Measurements from ENCODE around the gene INPP5D.

INPP5D gene

GRCh38 chr2:233053928-233054784, 6.0 kb upstream of the INPP5D start:
- peak; percentile 83 for TF ChIP-seq CTCF (IDR thresholded peaks at IDR 0.05; ENCODE audit: insufficient read depth, low read depth, low read length, missing control alignments)
- peak; percentile 52 for DNase-seq (ENCODE audit: low read depth)
- H3K4me3 ChIP-seq (ENCODE audit: low read length), result no peak overlapping the region

DNA sequence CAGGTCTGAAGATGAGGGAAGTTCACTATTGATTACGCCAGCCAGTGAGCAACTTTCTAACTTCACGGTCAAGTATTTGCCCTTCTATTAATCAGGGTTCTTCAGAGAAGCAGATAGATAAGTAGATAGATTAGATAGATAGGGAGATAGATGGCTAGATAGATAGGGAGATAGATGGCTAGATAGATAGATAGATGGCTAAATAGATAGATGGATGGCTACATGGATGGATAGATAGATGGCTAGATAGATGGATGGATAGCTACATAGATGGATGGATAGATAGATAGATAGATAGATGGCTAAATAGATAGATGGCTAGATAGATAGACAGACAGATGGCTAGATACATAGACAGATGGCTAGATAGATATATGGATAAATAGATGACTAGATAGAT, 4.8 kb upstream of the INPP5D start:
- TF ChIP-seq CTCF (IDR thresholded peaks at IDR 0.05; ENCODE audit: insufficient read depth, low read depth, low read length, missing control alignments), result no peak
- H3K4me3 ChIP-seq (ENCODE audit: low read length), result no peak overlapping the region
- no peak for DNase-seq (ENCODE audit: low read depth)

DNA sequence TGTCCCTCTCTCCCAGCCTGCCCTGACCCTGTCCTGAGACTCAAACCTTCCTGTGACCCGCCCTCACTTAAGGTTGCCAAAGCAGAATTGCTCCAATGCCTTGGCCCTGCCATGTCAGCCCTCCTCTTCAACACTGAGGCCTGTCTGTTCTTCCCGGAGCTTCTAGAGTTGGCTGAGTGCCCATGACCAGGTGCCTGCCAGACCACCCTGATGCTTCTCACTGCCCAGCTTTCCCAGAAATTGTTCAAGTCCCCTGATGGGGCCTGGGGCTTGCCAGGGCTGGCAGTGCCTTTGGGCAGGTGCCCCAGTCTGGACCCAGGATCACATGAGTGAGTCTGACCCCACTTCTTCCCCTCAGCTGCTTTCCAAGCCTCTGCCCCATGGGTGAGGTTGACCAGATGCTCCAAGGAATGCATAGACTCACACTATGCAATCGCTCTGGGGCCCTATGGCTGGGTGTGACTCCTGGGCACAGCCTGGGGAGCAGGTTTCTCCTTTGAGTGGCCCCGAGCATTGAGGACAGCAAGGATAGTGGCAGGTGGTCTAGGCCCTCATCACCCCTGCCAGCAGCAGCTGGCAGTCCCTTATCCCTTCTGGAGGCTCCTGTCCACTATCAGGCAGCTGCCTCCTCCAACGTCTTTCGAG, 3.1 kb upstream of the INPP5D start:
- H3K4me3 ChIP-seq (ENCODE audit: low read length), result no peak overlapping the region
- no peak for TF ChIP-seq CTCF (IDR thresholded peaks at IDR 0.05; ENCODE audit: insufficient read depth, low read depth, low read length, missing control alignments)
- no peak for DNase-seq (ENCODE audit: low read depth)

DNA sequence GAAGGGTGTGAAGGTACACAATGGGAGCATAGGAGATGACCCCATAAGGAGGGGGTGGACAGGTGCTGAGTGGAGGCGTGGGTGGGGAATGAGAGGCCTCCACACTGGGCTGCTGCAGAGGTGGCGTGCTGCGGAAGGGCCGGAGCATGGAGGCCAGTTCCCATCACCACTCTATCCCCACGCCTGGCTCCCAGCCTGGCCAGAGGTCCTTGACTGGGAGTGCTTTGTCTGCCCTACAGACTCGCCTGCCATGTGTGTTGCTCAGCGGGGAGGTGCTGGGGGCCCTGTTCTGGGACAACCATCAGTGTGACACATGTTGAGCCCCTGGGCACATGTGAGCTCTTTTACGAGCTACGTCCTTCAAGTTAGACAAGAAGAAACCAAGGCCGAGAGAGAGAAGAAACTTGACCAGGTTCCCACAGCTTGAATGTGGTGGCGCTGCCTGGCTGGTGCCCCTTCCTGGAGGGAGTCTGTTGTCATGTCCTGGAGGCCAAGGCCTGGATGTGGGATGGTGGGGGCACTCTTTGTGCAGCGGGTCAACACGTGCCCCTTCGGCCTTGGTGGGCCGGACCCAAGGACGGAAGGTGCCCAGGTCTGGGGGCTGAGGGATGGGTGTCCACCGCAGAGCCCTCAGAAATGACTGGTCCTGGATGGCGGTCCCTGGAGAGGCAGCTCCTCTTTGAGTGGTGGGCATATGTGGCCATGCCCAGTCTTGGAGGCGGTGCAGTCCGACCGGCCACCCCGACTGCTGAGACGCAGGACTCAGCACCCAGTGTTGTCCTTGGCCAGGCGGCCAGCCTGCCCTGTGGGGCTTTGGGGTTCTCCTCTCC, 1.2 kb upstream of the INPP5D start:
- no peak for TF ChIP-seq CTCF (IDR thresholded peaks at IDR 0.05; ENCODE audit: insufficient read depth, low read depth, low read length, missing control alignments)
- no peak for DNase-seq (ENCODE audit: low read depth)
- H3K4me3 ChIP-seq (ENCODE audit: low read length), result no peak overlapping the region

- no peak for DNase-seq (ENCODE audit: low read depth)
- H3K4me3 ChIP-seq (ENCODE audit: low read length), result no peak overlapping the region
- no peak for TF ChIP-seq CTCF (IDR thresholded peaks at IDR 0.05; ENCODE audit: insufficient read depth, low read depth, low read length, missing control alignments)
Measured at GRCh38 chr2:233059547-233059796, 670 bp upstream of the INPP5D start.

DNA sequence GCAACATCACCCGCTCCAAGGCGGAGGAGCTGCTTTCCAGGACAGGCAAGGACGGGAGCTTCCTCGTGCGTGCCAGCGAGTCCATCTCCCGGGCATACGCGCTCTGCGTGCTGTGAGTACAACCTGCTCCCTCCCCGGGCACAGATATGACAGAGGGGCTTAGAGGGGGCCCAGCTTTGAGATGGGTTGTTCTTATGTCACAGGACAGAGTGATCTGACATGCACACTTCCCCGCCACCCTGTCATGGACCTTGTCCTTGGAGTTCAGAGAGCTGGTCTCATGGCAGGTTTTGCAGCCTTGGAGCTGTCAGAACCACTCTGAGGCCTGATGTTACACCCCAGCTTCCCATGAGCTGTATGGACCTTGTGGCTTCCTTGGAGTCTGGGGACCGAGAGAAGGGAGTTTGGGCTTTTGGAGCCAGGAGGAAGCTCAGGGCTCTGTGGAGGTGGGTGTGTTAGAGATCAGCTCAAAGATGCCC, 398 bp downstream of the INPP5D start:
- no peak overlapping the region for H3K4me3 ChIP-seq (ENCODE audit: low read length)
- no peak for DNase-seq (ENCODE audit: low read depth)
- TF ChIP-seq CTCF (IDR thresholded peaks at IDR 0.05; ENCODE audit: insufficient read depth, low read depth, low read length, missing control alignments), result no peak

All from epithelial cell of esophagus (primary cell).